ENCODE data around the gene APOL6. TPM values are rescaled to one million over a fixed set of nuclear protein-coding genes. Genes with fewer than 3 reads are reported as not detected.

APOL6 gene
- total and polyA plus RNA-seq, 8 donors, result 2.0 to 12.6 (median 3.7) TPM

GRCh38 chr22:35717572-35717971 lies 69.3 kb downstream of the APOL6 start, which contains the start of gene APOL5:
APOL5 (plus strand) TSS chr22:35717872; CDS start chr22:35717872, 0 bp downstream.
- FAIRE-seq (no peak), ATAC-seq (no peak), DNase-seq (no peak)
- Histone ChIP-seq H3K27me3 (no peaks in the 10 kb centered on the region), H3K36me3 (no peaks in the 10 kb centered on the region), H3K4me1 (no peaks in the 10 kb centered on the region), H3K9me3 (no peaks in the 10 kb centered on the region), H3K4me3 (no peak within 1 kb of the TSS), H3K27ac (no peak within 1 kb of the TSS)
- TF ChIP-seq, protein P1, sequence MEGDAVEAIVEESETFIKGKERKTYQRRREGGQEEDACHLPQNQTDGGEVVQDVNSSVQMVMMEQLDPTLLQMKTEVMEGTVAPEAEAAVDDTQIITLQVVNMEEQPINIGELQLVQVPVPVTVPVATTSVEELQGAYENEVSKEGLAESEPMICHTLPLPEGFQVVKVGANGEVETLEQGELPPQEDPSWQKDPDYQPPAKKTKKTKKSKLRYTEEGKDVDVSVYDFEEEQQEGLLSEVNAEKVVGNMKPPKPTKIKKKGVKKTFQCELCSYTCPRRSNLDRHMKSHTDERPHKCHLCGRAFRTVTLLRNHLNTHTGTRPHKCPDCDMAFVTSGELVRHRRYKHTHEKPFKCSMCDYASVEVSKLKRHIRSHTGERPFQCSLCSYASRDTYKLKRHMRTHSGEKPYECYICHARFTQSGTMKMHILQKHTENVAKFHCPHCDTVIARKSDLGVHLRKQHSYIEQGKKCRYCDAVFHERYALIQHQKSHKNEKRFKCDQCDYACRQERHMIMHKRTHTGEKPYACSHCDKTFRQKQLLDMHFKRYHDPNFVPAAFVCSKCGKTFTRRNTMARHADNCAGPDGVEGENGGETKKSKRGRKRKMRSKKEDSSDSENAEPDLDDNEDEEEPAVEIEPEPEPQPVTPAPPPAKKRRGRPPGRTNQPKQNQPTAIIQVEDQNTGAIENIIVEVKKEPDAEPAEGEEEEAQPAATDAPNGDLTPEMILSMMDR (IDR thresholded peaks at IDR 0.05), result no peak
- 58 to 63% methylated on average over 3 of the region's 3 CpGs for WGBS, 2 donors
- intact Hi-C loops (cut with DNase I), result loop anchor here in 1 of 3 donors (10.0 kb wide), 1 partner anchor 63 kb away; no protein-coding TSS in a partner anchor

Other genes with a start within 250 kb of the APOL6 start
- 10 to 100 TPM in 5 of 6 donors, 1 to 10 TPM in 1; 9.3 to 17.7 (median 13.6) TPM for gene MCM5, start 248.3 kb upstream of the APOL6 start, total RNA-seq
- 1 to 10 TPM; 7.2 to 9.8 TPM for gene MCM5, start 248.3 kb upstream of the APOL6 start, polyA plus RNA-seq
- 1 to 10 TPM in 1 of 6 donors, under 1 TPM in 5; 0.28 to 1.1 (median 0.54) TPM for gene RASD2, start 107.6 kb upstream of the APOL6 start, total RNA-seq
- gene RASD2, start 107.6 kb upstream of the APOL6 start, polyA plus RNA-seq, result 1 to 10 TPM in 1 of 2 donors, under 1 TPM in 1; 0.57 to 1.4 TPM
- gene MB, start 31.1 kb upstream of the APOL6 start, total RNA-seq, result 1 to 10 TPM in 1 of 6 donors, under 1 TPM in 3, not detected in 2; 0.46 to 6.6 (median 0.70) TPM
- 1 to 10 TPM; 1.5 to 5.4 TPM for gene MB, start 31.1 kb upstream of the APOL6 start, polyA plus RNA-seq
- gene APOL5, start 69.4 kb downstream of the APOL6 start, total RNA-seq, result not detected
- under 1 TPM in 1 of 2 donors, not detected in 1; 0.07 TPM for gene APOL5, start 69.4 kb downstream of the APOL6 start, polyA plus RNA-seq

All from pancreas (tissue), 10 donors.